Loucy (cell line): Measurements from ENCODE around the gene CDK6.

Source experiments
- EZH2phosphoT487 ChIP-seq: fragments of 200-600 bp; IDR thresholded peaks from 2 replicates; pipeline ENCODE4 v1.6.1; 2018; ENCODE audit warnings: antibody characterized with exemption, mild to moderate bottlenecking, moderate library complexity, borderline replicate concordance
- TF ChIP-seq, protein P1 (sequence below): fragments of 200-600 bp; sonication (generic); conservative IDR thresholded peaks from 2 replicates; pipeline ENCODE4 v1.5.1; 2014; ENCODE audit warnings: mild to moderate bottlenecking, antibody characterized with exemption, low read length

DNA sequence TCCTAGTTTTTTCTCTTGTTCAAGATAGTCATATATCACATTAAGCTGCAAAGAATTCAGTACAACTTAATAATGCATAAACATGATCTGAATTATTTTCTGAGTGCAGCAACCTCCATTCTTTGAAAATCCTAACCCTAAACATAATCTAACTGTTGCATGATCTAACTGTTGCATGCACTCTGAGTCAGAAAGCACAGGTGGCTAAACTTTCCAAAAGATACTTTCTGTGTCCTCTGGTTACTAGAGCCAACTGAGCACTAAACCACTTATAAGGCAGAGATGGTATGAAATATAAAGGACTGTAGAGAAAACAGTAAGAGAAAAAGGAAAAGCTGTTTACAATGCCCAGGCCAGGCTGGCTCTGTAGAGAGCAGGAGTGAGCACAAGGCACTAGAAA lies 223.2 kb downstream of the CDK6 start:
- TF ChIP-seq, protein P1, sequence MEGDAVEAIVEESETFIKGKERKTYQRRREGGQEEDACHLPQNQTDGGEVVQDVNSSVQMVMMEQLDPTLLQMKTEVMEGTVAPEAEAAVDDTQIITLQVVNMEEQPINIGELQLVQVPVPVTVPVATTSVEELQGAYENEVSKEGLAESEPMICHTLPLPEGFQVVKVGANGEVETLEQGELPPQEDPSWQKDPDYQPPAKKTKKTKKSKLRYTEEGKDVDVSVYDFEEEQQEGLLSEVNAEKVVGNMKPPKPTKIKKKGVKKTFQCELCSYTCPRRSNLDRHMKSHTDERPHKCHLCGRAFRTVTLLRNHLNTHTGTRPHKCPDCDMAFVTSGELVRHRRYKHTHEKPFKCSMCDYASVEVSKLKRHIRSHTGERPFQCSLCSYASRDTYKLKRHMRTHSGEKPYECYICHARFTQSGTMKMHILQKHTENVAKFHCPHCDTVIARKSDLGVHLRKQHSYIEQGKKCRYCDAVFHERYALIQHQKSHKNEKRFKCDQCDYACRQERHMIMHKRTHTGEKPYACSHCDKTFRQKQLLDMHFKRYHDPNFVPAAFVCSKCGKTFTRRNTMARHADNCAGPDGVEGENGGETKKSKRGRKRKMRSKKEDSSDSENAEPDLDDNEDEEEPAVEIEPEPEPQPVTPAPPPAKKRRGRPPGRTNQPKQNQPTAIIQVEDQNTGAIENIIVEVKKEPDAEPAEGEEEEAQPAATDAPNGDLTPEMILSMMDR = no peak
- no peak for TF ChIP-seq EZH2phosphoT487
